ENCODE results near the gene RERE.
A peak's percentile ranks its signal among the peaks of the same experiment; 100 is the strongest.

The RERE gene

GRCh38 chr1:8689431-8690252 is 127.8 kb downstream of the RERE start:
- no peak overlapping the region for H3K4me3 ChIP-seq (ENCODE audit: extremely low read depth, insufficient read depth, low read length, poor library complexity, severe bottlenecking)
- H3K4me1 ChIP-seq (ENCODE audit: control insufficient read depth, insufficient read depth, low read length, poor library complexity, severe bottlenecking): peaks cover 14% of the 10 kb centered on the region
- WGBS, 2 experiments (ENCODE audit: insufficient coverage in 2 of 2): 98 to 100% methylated on average over 4 to 5 of the region's 6 CpGs
- H3K27ac ChIP-seq (ENCODE audit: low read depth, low read length, severe bottlenecking): no peak overlapping the region
- peaks cover 38% of the 10 kb centered on the region for H3K36me3 ChIP-seq (ENCODE audit: control insufficient read depth, insufficient read depth, low read length)
- H3K9me3 ChIP-seq (ENCODE audit: control insufficient read depth, low read length): no peaks in the 10 kb centered on the region

DNA sequence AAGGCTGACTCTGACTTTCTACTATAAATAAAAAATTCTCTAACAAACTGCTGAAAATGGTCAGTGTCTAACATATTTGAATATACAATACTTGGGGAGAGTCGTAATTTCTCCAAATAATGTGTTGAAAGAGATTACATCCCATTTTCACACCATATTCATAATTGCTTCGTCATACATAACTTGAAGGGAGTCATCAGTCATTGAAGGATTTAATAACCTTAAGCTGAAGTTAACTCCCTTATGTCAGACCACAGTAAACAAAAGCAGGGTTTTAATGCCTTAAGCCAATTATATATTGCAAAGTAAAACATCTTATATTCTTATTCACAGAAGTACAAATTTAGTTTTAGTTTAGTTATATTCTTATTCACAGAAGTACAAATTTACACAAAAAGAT is 129.9 kb downstream of the RERE start:
- Histone ChIP-seq H3K9me3 (ENCODE audit: control insufficient read depth, low read length) (no peaks in the 10 kb centered on the region), H3K4me3 (ENCODE audit: extremely low read depth, insufficient read depth, low read length, poor library complexity, severe bottlenecking) (no peak overlapping the region), H3K27ac (ENCODE audit: low read depth, low read length, severe bottlenecking) (peak overlapping the region; percentile 43), H3K4me1 (ENCODE audit: control insufficient read depth, insufficient read depth, low read length, poor library complexity, severe bottlenecking) (peaks cover 13% of the 10 kb centered on the region), H3K36me3 (ENCODE audit: control insufficient read depth, insufficient read depth, low read length) (peaks cover 29% of the 10 kb centered on the region)
- 100% methylated on average over 1 of the region's 2 CpGs; no CpG with 5 or more reads in 1 of the 2 experiments for WGBS, 2 experiments (ENCODE audit: insufficient coverage in 2 of 2)

- peak overlapping the region; percentile 43 for H3K27ac ChIP-seq (ENCODE audit: low read depth, low read length, severe bottlenecking)
- H3K9me3 ChIP-seq (ENCODE audit: control insufficient read depth, low read length): no peaks in the 10 kb centered on the region
- 94 to 100% methylated on average over 4 of the region's 4 CpGs for WGBS, 2 experiments (ENCODE audit: insufficient coverage in 2 of 2)
- H3K36me3 ChIP-seq (ENCODE audit: control insufficient read depth, insufficient read depth, low read length): peaks cover 28% of the 10 kb centered on the region
- no peak overlapping the region for H3K4me3 ChIP-seq (ENCODE audit: extremely low read depth, insufficient read depth, low read length, poor library complexity, severe bottlenecking)
- peaks cover 13% of the 10 kb centered on the region for H3K4me1 ChIP-seq (ENCODE audit: control insufficient read depth, insufficient read depth, low read length, poor library complexity, severe bottlenecking)
These were observed 130.4 kb downstream of the RERE start for GRCh38 chr1:8687039-8687438.

DNA sequence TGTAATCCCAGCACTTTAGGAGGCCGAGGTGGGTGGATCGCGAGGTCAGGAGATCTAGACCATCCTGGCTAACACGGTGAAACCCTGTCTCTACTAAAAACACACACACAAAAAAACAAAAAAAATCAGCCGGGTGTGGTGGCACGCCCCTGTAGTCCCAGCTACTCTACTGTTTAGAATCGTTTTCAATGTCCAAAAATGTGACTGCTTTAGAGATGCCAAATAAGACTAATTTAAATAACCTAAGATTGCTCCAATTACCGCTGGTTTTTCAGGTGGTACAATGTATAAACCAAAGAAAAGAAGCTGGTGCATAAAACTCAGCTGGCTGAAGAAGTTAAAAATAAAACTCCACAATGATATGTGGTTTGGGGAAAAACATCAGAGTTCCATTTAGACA is 132.0 kb downstream of the RERE start:
- 94 to 100% methylated on average over 1 to 5 of the region's 8 CpGs for WGBS, 2 experiments (ENCODE audit: insufficient coverage in 2 of 2)
- peaks cover 24% of the 10 kb centered on the region for H3K4me1 ChIP-seq (ENCODE audit: control insufficient read depth, insufficient read depth, low read length, poor library complexity, severe bottlenecking)
- H3K9me3 ChIP-seq (ENCODE audit: control insufficient read depth, low read length): no peaks in the 10 kb centered on the region
- H3K36me3 ChIP-seq (ENCODE audit: control insufficient read depth, insufficient read depth, low read length): peaks cover 16% of the 10 kb centered on the region
- no peak overlapping the region for H3K27ac ChIP-seq (ENCODE audit: low read depth, low read length, severe bottlenecking)
- no peak overlapping the region for H3K4me3 ChIP-seq (ENCODE audit: extremely low read depth, insufficient read depth, low read length, poor library complexity, severe bottlenecking)

DNA sequence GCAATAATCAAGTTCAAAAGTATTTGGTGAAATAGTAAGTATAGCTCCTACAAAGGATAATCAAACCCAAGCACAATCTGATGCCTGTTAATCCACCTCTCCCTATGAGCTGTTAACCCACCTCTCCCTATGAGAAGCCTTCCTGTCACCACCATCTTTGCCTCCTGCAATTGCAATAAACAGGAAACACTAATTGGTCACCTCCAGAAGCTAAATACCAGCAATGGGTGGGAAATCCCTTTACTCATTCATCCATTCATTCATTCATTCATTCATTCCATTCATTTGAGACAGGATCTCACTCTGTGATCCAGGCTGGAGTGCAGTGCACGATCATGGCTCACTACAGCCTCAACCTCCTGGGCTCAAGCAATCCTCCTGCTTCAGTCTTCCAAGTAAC is 132.8 kb downstream of the RERE start:
- Histone ChIP-seq H3K4me3 (ENCODE audit: extremely low read depth, insufficient read depth, low read length, poor library complexity, severe bottlenecking) (no peak overlapping the region), H3K4me1 (ENCODE audit: control insufficient read depth, insufficient read depth, low read length, poor library complexity, severe bottlenecking) (peaks cover 32% of the 10 kb centered on the region), H3K36me3 (ENCODE audit: control insufficient read depth, insufficient read depth, low read length) (peaks cover 16% of the 10 kb centered on the region), H3K9me3 (ENCODE audit: control insufficient read depth, low read length) (no peaks in the 10 kb centered on the region), H3K27ac (ENCODE audit: low read depth, low read length, severe bottlenecking) (no peak overlapping the region)
- 89 to 91% methylated on average over 1 of the region's 1 CpG for WGBS, 2 experiments (ENCODE audit: insufficient coverage in 2 of 2)

DNA sequence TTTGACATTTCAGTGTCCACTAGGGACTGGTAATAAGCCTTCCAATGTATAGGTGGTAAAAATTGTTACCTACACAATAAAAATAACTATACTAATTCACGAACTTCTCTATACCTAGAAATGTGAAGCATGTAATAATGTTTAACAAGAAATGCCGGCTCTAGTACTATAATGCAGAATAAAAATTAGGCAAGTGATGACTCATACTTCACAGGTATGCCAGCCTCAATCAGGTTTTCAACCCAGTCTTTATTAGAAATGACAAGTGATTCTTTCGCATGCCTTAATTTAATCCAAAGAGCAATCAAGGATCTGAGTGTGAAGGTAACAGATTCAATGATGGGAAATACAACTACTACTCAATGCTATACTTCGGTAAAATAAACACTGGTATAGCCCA is 134.9 kb downstream of the RERE start:
- Histone ChIP-seq H3K27ac (ENCODE audit: low read depth, low read length, severe bottlenecking) (no peak overlapping the region), H3K4me3 (ENCODE audit: extremely low read depth, insufficient read depth, low read length, poor library complexity, severe bottlenecking) (no peak overlapping the region), H3K36me3 (ENCODE audit: control insufficient read depth, insufficient read depth, low read length) (peaks cover 18% of the 10 kb centered on the region), H3K4me1 (ENCODE audit: control insufficient read depth, insufficient read depth, low read length, poor library complexity, severe bottlenecking) (peaks cover 46% of the 10 kb centered on the region), H3K9me3 (ENCODE audit: control insufficient read depth, low read length) (no peaks in the 10 kb centered on the region)
- WGBS, 2 experiments (ENCODE audit: insufficient coverage in 2 of 2): no CpG with 5 or more reads among the region's 4 CpGs

DNA sequence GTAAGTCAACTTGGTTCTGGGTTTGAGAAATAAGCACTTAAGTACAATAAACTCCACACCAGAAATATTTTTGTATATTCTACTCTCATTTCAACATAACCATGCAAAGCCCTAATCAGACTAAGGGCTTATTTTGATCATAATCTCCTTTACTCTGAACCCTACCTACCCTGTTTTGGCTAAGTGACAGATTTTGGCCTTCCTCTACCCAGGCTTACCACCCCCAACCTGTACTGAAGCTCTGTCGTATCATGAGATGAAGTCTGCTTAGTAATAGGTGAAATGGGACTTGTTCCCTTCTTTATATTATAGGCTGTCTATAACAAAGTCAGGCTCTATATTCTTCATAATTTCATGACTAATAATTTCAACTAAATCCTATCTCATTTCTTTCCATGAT is 135.5 kb downstream of the RERE start:
- Histone ChIP-seq H3K4me1 (ENCODE audit: control insufficient read depth, insufficient read depth, low read length, poor library complexity, severe bottlenecking) (peaks cover 40% of the 10 kb centered on the region), H3K36me3 (ENCODE audit: control insufficient read depth, insufficient read depth, low read length) (peaks cover 12% of the 10 kb centered on the region), H3K9me3 (ENCODE audit: control insufficient read depth, low read length) (no peaks in the 10 kb centered on the region), H3K27ac (ENCODE audit: low read depth, low read length, severe bottlenecking) (no peak overlapping the region), H3K4me3 (ENCODE audit: extremely low read depth, insufficient read depth, low read length, poor library complexity, severe bottlenecking) (no peak overlapping the region)
- WGBS, 2 experiments (ENCODE audit: insufficient coverage in 2 of 2): no CpG with 5 or more reads among the region's 1 CpG

DNA sequence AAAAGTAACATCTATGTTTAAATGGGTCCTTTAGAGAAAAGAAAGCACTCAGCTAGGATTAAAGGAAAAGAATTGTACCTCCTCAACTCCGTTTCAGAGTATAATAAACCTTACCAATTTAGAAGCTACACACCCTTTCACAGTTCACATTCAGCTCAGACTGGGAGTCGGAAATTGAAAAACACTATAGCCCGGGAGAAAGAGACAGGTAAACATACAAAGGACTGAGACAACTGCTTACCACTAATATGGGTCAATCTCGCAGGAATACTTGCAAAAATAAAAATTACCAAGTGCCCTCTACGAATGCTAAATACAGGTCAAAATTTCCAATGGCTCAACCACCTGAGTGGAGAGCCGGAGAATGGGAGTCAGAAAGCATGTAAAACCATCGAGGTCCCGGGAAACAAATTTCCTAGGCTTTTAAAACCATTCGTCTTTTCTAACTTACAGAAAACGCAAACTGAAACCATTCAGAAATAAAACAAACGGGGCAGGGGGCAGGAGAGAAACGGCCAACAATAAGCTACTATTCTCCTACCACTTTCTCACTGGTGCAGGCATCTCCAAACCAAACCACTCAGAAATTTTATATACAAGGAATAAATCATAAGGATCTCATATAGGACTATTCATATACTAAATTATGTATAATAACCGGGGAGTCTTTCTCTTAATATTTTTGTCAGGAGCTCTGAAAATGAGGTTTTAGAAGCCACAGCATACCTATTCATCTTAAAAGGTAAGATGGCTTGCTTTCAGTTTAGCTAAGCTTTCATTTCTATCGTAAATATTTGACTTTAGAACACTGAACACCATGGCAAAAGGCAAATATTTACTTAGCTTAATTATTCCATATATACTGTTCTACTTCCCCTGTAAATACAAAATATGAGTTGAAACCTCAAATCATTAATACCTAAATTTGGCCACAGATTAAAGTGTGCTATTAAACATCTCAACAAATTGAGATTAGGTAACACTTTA is 136.5 kb downstream of the RERE start:
- 90 to 98% methylated on average over 6 to 10 of the region's 14 CpGs for WGBS, 2 experiments (ENCODE audit: insufficient coverage in 2 of 2)
- H3K4me3 ChIP-seq (ENCODE audit: extremely low read depth, insufficient read depth, low read length, poor library complexity, severe bottlenecking): no peak overlapping the region
- H3K36me3 ChIP-seq (ENCODE audit: control insufficient read depth, insufficient read depth, low read length): peaks cover 4% of the 10 kb centered on the region
- no peaks in the 10 kb centered on the region for H3K9me3 ChIP-seq (ENCODE audit: control insufficient read depth, low read length)
- no peak overlapping the region for H3K27ac ChIP-seq (ENCODE audit: low read depth, low read length, severe bottlenecking)
- H3K4me1 ChIP-seq (ENCODE audit: control insufficient read depth, insufficient read depth, low read length, poor library complexity, severe bottlenecking): peaks cover 40% of the 10 kb centered on the region

GRCh38 chr1:8679929-8680663 is 137.3 kb downstream of the RERE start:
- no peaks in the 10 kb centered on the region for H3K9me3 ChIP-seq (ENCODE audit: control insufficient read depth, low read length)
- no peak overlapping the region for H3K4me3 ChIP-seq (ENCODE audit: extremely low read depth, insufficient read depth, low read length, poor library complexity, severe bottlenecking)
- WGBS, 2 experiments (ENCODE audit: insufficient coverage in 2 of 2): 96 to 97% methylated on average over 4 to 6 of the region's 7 CpGs
- peaks cover 4% of the 10 kb centered on the region for H3K36me3 ChIP-seq (ENCODE audit: control insufficient read depth, insufficient read depth, low read length)
- H3K4me1 ChIP-seq (ENCODE audit: control insufficient read depth, insufficient read depth, low read length, poor library complexity, severe bottlenecking): peaks cover 39% of the 10 kb centered on the region
- peak overlapping the region; percentile 12 for H3K27ac ChIP-seq (ENCODE audit: low read depth, low read length, severe bottlenecking)

DNA sequence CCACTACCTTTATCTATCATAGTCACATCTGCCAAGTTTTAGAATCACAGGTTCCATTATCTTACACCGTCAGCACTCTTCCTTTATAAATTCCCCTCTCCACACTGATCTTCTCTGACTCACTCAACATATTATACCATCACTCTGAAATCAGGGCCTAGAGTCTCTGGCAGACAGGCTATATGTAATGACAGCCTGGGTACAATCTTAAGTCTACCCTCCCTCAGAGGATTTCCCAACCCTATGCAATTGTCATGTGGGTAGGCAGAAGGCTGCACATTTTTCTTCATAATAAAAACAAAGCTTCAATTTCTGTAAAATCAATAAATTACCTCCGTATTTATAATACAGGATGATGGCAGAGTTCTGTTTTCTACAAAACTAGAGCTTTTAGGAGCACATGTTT is 138.0 kb downstream of the RERE start:
- Histone ChIP-seq H3K27ac (ENCODE audit: low read depth, low read length, severe bottlenecking) (peak overlapping the region; percentile 4), H3K36me3 (ENCODE audit: control insufficient read depth, insufficient read depth, low read length) (peaks cover 4% of the 10 kb centered on the region), H3K9me3 (ENCODE audit: control insufficient read depth, low read length) (no peaks in the 10 kb centered on the region), H3K4me3 (ENCODE audit: extremely low read depth, insufficient read depth, low read length, poor library complexity, severe bottlenecking) (no peak overlapping the region), H3K4me1 (ENCODE audit: control insufficient read depth, insufficient read depth, low read length, poor library complexity, severe bottlenecking) (peaks cover 33% of the 10 kb centered on the region)
- 80% methylated on average over 1 of the region's 2 CpGs for WGBS, 2 experiments (ENCODE audit: insufficient coverage in 2 of 2)
